ENCODE data around the gene GAS2L2.

The GAS2L2 gene

GRCh38 chr17:35750526-35751395 is 2.3 kb downstream of the GAS2L2 start:
- DNase-seq (ENCODE audit: low spot score): no peak
- TF ChIP-seq CTCF (IDR thresholded peaks at IDR 0.05; ENCODE audit: extremely low read depth, missing control alignments): no peak

GRCh38 chr17:35749560-35750412 is 3.3 kb downstream of the GAS2L2 start:
- DNase-seq (ENCODE audit: low spot score): no peak
- no peak for TF ChIP-seq CTCF (IDR thresholded peaks at IDR 0.05; ENCODE audit: extremely low read depth, missing control alignments)

- DNase-seq (ENCODE audit: low spot score): no peak
- no peak for TF ChIP-seq CTCF (IDR thresholded peaks at IDR 0.05; ENCODE audit: extremely low read depth, missing control alignments)
These were observed 4.1 kb downstream of the GAS2L2 start for GRCh38 chr17:35748979-35749378.

- no peak for TF ChIP-seq CTCF (IDR thresholded peaks at IDR 0.05; ENCODE audit: extremely low read depth, missing control alignments)
These were observed 4.6 kb downstream of the GAS2L2 start for GRCh38 chr17:35748341-35748841.

GRCh38 chr17:35747540-35748017 is 5.5 kb downstream of the GAS2L2 start:
- DNase-seq (ENCODE audit: low spot score): peak; percentile 91
- peak; percentile 90 for TF ChIP-seq CTCF (IDR thresholded peaks at IDR 0.05; ENCODE audit: extremely low read depth, missing control alignments)

More at GRCh38 chr17:35748341-35748841, 4.6 kb downstream of the GAS2L2 start:
- no peak for DNase-seq (ENCODE audit: low spot score)

- no peak for DNase-seq (ENCODE audit: low spot score)
- TF ChIP-seq CTCF (IDR thresholded peaks at IDR 0.05; ENCODE audit: extremely low read depth, missing control alignments): no peak
These were observed 7.2 kb downstream of the GAS2L2 start for GRCh38 chr17:35745749-35746320.

Measured in GM20000 (cell line).